Activated CD4-positive, alpha-beta T cell treated with anti-CD3 and anti-CD28 coated beads, Interleukin-2, amount 50 U/mL, for 16 hours (primary cell): ENCODE data around the gene NHEJ1.

Experiments used
- DNase-seq: peaks from one replicate; pipeline ENCODE4 v3.0.0-alpha.2; 2020

NHEJ1 gene

DNA sequence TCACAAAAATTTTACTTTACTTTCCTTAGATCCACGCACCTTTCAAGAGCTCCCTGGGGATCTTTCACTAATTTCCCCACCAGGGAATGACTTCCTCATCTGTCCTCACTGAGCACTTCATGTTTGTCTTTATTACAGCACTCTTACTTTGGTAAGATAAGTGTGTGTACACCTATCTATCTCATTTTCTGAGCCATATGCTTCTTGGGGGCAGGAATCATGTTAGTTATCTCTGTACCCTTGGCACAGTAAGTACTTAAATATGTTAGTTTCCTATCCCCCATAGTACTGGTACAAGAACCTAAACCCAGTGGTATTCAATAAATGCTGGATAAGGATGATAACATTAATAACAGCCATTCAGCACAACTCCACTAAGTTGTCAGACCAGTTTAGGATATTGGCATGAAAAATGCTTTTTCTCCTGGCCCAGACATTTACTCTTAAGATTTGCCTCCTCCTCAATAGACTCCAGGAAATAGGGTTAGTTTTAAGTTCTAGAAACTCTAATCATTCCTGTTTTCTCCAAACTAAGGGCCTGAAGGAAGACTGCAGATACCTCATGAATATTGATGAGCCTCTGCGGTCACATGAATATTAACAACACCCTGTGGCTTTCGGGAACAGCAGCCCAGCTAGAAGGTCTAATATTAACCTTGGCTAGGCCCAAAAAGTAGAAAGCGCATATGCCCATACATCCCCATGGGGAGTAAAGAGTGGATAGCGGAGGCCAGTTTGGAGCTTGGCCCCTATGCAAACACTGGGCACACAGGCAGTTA lies 38.2 kb downstream of the NHEJ1 start:
- DNase-seq = no peak

DNA sequence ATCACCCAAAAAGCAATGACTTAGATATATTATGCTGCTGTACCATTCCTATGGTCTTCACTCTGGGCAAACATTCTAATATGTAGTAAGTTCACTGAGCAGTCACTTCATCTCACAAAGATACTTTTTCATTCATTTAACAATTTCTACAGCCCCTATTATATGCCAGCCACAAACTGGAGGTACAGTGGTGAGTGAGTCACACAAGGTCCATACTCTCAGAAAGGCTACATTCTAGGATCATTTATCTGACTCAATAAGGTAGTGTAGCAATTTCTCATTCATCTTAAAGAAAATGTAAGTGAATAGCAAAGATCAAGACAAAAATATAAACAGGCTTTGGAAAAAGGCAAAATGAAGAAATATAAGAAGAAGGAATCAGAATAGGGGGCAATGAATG lies 40.5 kb downstream of the NHEJ1 start:
- DNase-seq = no peak

GRCh38 chr2:219119422-219120043 lies 41.1 kb downstream of the NHEJ1 start:
- DNase-seq = peak; percentile 56

DNA sequence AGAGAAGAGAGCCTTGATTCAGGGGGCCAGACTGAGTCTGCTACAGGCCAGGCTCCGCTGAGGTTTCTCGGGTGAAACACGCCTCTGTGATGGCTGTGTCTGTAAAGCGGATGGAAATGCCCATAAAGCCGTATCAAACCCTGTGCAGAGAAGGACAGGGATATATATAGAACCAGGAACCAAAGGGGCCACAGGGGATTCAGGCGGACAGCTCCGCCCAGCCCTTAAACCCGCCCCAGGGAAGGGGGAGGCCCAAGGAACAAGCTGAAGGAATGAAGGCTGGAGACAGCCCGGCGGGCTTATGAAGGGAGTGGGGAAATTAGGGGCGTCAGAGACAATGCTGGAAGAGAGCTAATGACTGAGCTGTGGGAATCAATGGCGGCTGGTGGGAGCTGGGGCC lies 42.1 kb downstream of the NHEJ1 start:
- no peak for DNase-seq

GRCh38 chr2:219116776-219117646 lies 43.6 kb downstream of the NHEJ1 start:
- no peak for DNase-seq

DNA sequence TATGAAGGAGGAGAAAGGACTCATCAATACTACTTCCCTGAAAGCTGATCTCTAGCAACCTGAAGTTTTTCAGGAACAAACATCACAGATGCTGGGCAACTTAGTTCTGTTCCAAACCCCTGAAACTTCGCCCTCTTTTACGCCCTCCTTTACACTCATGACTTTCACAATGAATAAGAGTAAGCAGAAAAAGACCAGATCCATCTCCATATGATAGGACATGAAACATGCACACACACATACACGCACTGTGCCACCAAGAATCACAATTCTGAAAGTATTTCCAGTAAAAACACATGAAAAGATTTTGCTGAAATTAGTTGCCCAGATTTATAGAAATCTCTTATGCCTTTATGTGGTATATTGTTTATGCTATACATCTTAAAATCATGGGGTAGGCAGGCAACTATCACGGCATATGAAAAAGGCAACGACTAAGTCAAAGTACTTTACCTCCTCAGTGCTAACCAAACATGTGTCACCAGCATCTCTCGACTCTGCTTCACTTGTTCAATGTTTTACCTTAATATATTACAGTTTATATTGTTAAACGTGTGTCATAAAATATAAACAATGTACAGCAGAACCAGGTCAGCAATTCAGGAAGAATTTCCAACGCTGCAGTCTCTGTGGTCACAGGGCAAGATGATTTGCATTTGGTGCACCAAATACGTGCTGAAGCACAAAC lies 47.8 kb downstream of the NHEJ1 start:
- DNase-seq = peak; percentile 24

- no peak for DNase-seq
Measured at GRCh38 chr2:219112062-219112406, 48.6 kb downstream of the NHEJ1 start.

DNA sequence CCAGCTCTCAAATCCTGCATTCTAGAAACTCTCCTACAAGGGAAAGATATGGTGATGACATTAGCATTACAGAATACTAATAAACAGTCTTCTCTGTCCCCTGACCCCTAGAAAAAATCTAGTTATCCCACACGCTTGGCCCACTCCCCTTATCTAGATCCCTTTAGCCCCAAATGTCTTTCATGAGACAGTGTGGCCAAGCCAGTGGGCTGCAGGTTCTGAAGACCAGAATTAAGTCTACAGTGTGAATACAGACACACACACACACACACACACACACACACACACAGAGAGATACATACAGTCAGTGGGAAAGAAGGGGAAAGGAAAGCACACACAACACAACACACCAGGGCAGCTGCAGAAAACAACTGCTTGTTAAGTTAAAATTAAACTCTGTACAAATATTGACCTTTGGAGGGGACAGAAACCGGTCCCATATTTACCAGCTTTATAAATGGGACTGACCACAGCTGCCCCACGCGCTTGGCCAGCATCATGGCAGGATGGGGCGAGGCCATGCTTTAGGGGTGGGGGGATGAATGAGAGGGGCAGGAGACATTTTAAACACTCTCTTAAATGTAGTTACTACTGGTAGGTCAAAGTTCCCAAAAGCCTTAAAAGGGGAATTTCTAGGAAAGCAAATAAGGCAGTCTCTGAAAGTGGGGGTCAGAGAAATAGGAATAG lies 49.1 kb downstream of the NHEJ1 start:
- DNase-seq = no peak

- DNase-seq = no peak
Measured at GRCh38 chr2:219109471-219109870, 51.1 kb downstream of the NHEJ1 start.

- no peak for DNase-seq
Measured at GRCh38 chr2:219107758-219108157, 52.9 kb downstream of the NHEJ1 start.

- DNase-seq = no peak
Measured at GRCh38 chr2:219106251-219106650, 54.4 kb downstream of the NHEJ1 start.

GRCh38 chr2:219104107-219105035 lies 56.2 kb downstream of the NHEJ1 start:
- DNase-seq = peak; percentile 42

- no peak for DNase-seq
Measured at GRCh38 chr2:219099329-219099728, 61.3 kb downstream of the NHEJ1 start.

- no peak for DNase-seq
Measured at GRCh38 chr2:219095406-219095935, 65.1 kb downstream of the NHEJ1 start.

GRCh38 chr2:219094171-219094570 lies 66.4 kb downstream of the NHEJ1 start:
- DNase-seq = no peak

DNA sequence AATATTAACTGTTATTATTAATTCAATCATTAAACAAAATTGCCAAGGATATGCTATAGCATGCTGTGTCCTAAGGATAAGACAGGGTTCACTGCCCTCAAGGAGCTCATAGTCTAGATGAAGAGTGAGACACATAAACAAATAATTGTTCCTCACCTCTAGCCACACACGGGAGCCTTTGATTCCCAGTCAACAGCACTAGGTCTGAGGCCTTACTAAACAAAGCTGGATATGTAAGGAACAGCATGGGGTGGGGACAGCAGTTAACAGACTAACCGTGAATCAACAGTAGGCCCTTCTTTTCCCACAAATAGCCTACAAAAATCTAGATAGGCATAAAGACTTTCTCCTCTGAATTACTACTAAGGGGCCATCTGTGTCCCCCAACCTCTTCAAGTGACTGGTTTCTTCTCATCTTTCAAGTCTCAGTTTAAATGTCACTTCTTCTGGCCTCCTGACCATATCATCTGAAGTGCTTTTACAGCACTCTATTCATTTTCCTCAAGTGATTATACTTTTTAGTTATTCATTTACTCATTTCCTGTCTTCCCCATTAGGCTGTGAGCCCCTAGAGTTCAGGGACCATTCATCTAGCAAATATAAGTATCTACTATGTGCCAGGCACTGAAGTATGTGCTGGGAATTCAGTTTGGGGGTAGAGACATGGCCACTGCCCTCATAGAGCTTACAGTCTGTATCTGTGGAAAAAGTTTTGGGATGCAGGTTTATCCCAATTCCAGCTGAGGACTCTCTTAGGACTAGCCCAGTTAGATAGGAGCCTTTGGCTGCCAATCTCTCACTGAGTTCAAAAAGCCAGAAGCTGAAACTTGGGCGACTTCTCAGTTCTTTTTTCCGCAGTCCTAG lies 69.9 kb downstream of the NHEJ1 start:
- DNase-seq = no peak

DNA sequence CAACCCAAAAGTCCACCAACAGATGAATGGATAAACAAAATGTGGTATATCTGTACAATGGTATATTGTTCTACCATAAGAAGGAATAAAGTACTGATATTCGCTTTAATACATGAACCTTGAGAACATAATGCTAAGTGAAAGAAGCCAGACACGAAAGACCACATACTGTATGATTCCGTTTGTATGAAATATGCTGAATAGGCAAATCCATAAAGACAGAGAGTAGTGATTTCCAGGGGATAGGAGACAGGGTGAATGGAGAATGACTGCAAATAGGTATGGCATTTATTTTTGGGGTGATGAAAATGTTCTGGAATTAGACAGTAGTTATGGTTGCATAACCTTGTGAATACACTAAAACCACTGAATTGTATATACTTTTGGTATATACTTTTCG lies 71.3 kb downstream of the NHEJ1 start:
- no peak for DNase-seq

DNA sequence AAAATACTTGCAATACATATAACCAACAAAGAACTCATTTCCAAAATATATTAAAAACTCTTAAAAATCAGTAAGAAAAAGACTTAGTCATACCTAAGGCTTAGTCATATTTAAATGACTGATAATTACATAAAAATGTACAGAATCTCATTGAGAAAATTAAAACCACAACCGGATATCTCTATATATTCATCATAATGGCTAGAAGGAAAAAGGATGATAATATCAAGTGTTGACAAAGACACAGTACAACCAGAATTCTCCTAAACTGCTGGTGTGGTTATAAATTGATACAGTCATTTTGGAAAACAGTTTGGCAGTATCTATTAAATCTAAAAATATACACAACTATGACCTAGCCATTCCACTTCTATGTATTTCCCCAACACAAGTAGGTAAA lies 72.8 kb downstream of the NHEJ1 start:
- no peak for DNase-seq

DNA sequence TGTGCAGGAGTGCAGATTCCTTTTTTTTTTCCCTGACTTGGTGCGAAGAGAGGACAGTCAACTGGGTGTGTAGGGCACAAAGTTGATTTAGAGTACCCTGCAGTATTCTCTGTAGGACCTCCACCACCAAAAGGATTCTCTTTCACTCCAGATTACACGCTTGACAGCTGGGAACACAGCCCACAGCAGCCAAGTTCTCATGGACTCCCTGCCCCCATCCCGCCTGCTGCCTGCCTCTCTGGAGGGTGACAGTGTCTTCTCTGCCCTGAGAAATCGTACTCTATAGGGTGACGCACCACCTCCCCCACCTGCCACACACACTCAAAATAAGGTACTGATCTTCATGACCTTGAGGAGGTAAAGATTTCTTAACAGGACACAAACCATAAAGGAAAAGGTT lies 73.3 kb downstream of the NHEJ1 start:
- no peak for DNase-seq

DNA sequence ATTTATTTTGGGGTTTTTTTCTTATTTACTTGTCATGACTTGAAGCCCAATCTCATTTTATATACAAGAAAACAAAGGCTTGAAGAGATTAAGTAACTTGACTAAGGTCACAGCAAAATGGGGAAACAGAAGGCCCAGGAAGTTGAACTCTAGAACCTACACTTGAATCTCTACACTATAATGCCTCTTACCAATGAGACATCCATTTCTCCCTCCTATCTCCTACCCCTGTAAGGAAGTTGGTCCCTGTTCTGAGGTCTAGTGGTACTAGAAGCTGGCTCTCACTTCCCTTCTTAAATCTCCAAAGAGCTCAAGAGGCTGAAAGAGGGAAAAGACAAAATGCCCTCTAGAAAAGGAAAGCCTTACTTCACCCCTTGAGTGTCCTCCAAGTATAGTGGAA lies 74.4 kb downstream of the NHEJ1 start:
- DNase-seq = no peak
